DOHH2 (cell line): ENCODE data around the gene IRAK3.

ENCODE experiments used
- EZH2phosphoT487 ChIP-seq: fragments of 200-600 bp; sonication (generic); IDR thresholded peaks from 2 replicates; pipeline ENCODE4 v1.6.1; 2017; ENCODE audit warnings: borderline replicate concordance, mild to moderate bottlenecking, antibody characterized with exemption, low read length, moderate library complexity, mixed read lengths
- TF ChIP-seq, protein P1 (sequence below): fragments of 200-600 bp; sonication (generic); IDR thresholded peaks from one replicate; pipeline ENCODE4 v1.5.1; 2014; ENCODE audit warnings: antibody characterized with exemption, mild to moderate bottlenecking, low read depth, low read length; ENCODE audit not compliant: poor library complexity, severe bottlenecking

DNA sequence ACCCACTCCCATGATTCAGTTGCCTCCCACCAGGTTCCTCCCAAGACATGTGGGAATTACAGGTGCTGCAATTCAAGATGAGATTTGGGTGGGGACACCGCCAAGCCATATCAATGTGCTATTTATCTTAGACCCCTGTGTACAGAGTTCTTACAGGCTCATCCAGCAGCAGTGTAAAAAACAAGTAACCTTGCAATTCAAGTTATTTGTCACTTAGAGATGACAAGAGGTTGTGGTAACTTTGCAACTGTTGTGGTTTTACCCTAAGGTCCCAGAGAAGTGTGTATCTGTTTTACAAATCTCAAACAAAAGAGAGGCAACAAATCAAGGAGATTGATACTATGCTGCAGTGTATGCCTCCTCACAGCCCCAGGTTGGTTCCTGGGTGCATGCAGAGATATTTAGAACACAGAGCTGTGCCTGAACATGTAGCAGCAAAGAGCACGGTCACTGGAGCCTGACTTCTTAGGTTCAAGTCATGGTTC is 101.7 kb downstream of the IRAK3 start:
- TF ChIP-seq, protein P1, sequence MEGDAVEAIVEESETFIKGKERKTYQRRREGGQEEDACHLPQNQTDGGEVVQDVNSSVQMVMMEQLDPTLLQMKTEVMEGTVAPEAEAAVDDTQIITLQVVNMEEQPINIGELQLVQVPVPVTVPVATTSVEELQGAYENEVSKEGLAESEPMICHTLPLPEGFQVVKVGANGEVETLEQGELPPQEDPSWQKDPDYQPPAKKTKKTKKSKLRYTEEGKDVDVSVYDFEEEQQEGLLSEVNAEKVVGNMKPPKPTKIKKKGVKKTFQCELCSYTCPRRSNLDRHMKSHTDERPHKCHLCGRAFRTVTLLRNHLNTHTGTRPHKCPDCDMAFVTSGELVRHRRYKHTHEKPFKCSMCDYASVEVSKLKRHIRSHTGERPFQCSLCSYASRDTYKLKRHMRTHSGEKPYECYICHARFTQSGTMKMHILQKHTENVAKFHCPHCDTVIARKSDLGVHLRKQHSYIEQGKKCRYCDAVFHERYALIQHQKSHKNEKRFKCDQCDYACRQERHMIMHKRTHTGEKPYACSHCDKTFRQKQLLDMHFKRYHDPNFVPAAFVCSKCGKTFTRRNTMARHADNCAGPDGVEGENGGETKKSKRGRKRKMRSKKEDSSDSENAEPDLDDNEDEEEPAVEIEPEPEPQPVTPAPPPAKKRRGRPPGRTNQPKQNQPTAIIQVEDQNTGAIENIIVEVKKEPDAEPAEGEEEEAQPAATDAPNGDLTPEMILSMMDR, result no peak
- no peak for TF ChIP-seq EZH2phosphoT487
